ENCODE data around the gene ZIC5.

The ZIC5 gene

GRCh38 chr13:99987154-99988019 lies 15.8 kb upstream of the ZIC5 start:
- DNase-seq = no peak

- DNase-seq = no peak
Observed at GRCh38 chr13:99986741-99987140, 15.2 kb upstream of the ZIC5 start.

GRCh38 chr13:99985886-99986527 lies 14.4 kb upstream of the ZIC5 start:
- DNase-seq = no peak

DNA sequence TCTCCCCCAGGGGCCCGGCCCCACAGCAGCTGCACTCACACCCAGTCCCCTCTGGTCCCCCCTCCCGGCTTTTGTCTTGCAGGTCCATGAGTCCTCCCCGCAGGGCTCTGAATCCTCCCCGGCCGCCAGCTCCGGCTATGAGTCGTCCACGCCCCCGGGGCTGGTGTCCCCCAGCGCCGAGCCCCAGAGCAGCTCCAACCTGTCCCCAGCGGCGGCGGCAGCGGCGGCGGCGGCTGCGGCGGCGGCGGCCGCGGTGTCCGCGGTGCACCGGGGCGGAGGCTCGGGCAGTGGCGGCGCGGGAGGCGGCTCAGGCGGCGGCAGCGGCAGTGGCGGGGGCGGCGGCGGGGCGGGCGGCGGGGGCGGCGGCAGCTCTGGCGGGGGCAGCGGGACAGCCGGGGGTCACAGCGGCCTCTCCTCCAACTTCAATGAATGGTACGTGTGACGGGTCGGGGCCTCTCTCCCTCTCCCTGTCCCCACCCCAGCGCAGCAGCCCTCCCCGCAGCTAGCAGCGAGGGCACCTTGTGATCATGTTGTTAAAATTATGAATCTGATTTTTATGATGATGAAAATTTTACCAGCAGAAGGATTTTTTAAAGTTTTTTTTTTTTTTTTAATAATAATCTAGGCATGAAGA lies 13.8 kb upstream of the ZIC5 start:
- DNase-seq = no peak

- no peak for DNase-seq
Observed at GRCh38 chr13:99984461-99985240, 13.1 kb upstream of the ZIC5 start.

DNA sequence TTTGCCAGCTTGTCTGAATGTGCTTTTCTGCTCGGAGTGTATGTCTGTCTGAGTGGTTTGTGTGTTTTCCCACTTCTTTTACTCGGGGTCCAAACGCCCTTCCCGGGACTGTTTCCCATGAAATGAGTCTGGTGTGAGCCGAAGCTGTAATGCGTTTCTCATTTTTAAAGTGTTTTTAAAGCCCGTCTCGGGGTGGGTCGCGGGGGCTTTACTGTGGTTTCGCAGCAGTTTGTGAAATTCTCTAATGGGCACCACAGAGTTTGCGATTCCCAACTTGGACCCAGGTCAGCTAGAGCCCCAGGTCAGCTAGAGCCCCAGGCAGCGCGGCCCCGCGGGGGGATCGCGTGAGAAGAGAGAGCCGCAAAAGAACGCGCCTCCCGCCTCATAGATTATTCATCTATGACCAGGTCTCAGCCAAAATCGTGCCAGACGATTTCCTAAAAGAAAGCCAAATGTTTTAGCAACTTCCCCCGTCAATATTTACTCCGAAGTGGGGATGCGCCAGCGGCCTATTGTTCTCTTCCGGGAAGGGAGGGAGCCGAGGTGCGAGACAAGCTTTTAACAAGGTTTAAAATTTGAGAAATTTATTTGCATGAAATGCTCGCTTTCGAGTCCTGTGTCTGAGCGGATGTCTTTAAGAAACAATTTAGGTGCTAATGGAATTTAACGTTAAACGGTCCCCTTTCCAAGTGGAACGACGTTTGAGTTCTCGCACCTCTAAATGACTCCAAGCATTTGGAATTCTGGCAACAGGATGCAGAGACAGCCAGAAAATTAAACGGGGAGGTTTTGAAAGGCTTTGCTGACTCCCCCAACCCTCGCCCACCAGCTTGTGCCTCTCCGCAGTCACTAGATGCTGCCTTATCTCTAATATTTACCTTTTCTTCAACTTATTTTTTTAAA lies 12.2 kb upstream of the ZIC5 start:
- no peak for DNase-seq

- no peak for DNase-seq
Observed at GRCh38 chr13:99982731-99983498, 11.3 kb upstream of the ZIC5 start.

DNA sequence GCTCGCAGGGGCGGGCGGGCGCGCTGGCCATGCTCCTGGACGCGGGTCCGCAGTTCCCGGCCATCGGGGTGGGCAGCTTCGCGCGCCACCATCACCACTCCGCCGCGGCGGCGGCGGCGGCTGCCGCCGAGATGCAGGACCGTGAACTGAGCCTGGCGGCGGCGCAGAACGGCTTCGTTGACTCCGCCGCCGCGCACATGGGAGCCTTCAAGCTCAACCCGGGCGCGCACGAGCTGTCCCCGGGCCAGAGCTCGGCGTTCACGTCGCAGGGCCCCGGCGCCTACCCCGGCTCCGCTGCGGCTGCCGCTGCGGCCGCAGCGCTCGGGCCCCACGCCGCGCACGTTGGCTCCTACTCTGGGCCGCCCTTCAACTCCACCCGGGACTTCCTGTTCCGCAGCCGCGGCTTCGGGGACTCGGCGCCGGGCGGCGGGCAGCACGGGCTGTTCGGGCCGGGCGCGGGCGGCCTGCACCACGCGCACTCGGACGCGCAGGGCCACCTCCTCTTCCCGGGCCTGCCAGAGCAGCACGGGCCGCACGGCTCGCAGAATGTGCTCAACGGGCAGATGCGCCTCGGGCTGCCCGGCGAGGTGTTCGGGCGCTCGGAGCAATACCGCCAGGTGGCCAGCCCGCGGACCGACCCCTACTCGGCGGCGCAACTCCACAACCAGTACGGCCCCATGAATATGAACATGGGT lies 10.6 kb upstream of the ZIC5 start:
- no peak for DNase-seq

GRCh38 chr13:99981735-99982035 lies 10.1 kb upstream of the ZIC5 start, which contains the start of gene ZIC2:
Gene ZIC2 (plus strand): TSS chr13:99981784. CDS start chr13:99982065, 281 bp downstream.
- DNase-seq = no peak

GRCh38 chr13:99980824-99981734 lies 9.5 kb upstream of the ZIC5 start:
- DNase-seq = no peak

- no peak for DNase-seq
Observed at GRCh38 chr13:99980201-99980823, 8.7 kb upstream of the ZIC5 start.

- no peak for DNase-seq
Observed at GRCh38 chr13:99979453-99980200, 8.1 kb upstream of the ZIC5 start.

DNA sequence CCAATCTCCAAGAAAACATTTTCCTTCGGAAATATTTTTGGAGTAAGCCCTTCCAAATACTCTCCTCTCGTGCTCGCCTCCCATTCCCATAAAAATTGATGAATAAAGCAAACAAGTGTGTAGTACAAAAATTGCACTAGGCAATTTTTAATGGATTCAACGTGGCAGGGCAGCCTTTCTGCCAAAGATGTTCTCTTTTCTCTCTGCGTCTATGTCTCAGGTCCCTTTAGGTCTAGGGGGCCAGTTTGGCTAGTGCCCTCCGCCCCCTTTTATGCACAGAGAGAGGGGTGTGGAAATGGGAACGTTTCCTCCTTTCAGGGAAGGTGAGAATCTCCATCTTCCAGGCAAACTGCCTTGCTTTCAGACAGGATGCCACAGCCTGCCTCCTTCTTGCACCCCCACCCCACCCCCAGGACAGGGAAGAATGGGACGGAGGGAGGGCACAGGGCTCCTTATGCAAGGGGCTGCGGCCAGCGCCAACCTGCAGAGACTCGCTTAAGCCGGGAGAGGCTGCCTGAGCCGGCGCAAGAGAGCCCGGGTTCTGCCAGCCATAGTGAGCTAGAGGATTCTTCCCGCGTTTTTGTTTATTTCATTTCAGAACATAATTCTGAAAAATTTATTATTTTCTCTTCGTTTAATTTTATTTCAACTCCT lies 7.4 kb upstream of the ZIC5 start:
- DNase-seq = no peak

- DNase-seq = no peak
Observed at GRCh38 chr13:99977912-99978798, 6.6 kb upstream of the ZIC5 start.

DNA sequence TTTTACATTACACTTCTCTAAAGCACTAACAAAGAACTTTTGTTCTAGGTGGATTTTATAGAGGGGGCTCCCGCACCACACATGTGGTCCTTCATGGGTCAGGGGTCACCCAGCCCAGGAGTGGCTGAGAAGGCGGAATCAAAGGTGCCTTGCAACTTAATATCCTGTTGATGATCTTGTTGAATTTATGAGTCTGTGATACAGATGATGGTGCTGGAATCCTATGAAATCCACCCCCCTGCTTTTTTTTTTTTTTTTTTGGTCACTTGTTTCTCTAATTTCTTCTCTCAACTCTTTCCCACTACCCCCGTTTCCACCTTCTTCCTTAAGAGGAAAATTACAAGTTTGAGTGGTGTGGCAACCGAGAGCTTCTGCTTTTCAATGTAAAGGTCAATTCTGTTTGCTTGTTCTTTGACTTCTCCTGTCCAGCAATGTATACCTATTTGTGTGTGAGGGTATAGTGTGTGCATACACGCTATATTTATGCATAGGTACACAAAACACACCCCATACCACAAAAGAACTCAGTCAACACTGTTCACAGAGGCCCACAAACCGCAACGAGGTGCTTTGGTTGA lies 5.9 kb upstream of the ZIC5 start:
- no peak for DNase-seq

GRCh38 chr13:99976575-99976974 lies 5.0 kb upstream of the ZIC5 start:
- no peak for DNase-seq
